HCT116 (cell line): ENCODE measurements around the gene MEG3. TPM values are rescaled to one million over a fixed set of nuclear protein-coding genes. Genes with fewer than 3 reads are reported as not detected.

Experiments
- ATAC-seq: fragments of 200-7000 bp; cut with Tn5 transposase; 2 replicates; pipeline ENCODE4 v1.9.1; 2020; ENCODE audit warnings: mild to moderate bottlenecking, moderate library complexity
- BruUV-seq: library from RNA; stranded (reverse); fragments of 400-500 nt; replicated peaks from 2 replicates; lab custom pipeline; 2021; lab: Mats Ljungman, UMichigan
- CTCF ChIA-PET: fragments of 300-600 bp; sonication (Branson Sonifier 250); formaldehyde crosslinking; loops from one replicate; lab custom pipeline; 2021; ENCODE audit warnings: antibody characterized with exemption; lab: Charles Lee
- POLR2A ChIA-PET: fragments of 300-600, 350-600 bp; sonication (Branson Sonifier 250); formaldehyde crosslinking; loops from one replicate; lab custom pipeline; 2021; ENCODE audit warnings: antibody characterized with exemption; lab: Charles Lee
- RAD21 ChIA-PET, 2 experiments: fragments of 300-600 bp; sonication (Branson Sonifier 250); formaldehyde crosslinking; loops; one replicate each; lab custom pipeline; 2023; ENCODE audit warnings: low total read pairs in 2 of 2; ENCODE audit not compliant: uncharacterized antibody in 2 of 2, unreplicated experiment in 2 of 2, low non-redundant PET in 1 of 2; lab: Charles Lee
- DNase-seq: peaks from one replicate; pipeline ENCODE4 v3.0.0-alpha.2; 2010; ENCODE audit warnings: low read depth, low spot score
- H2AFZ ChIP-seq: fragments of 200-600 bp; shearing (Covaris generic), sonication (generic); 2 replicates; pipeline ENCODE4 v1.6.1; 2017; ENCODE audit warnings: low read depth, mixed run types, mixed read lengths, antibody characterized with exemption, low read length; ENCODE audit not compliant: poor library complexity, severe bottlenecking
- H3K27ac ChIP-seq: 2 replicates; pipeline ENCODE4 v1.5.1; 2012; ENCODE audit warnings: low read depth, low read length
- H3K27me3 ChIP-seq: fragments of 200-600 bp; sonication (generic); 2 replicates; pipeline ENCODE4 v1.6.1; 2016; ENCODE audit warnings: mixed run types, low read length, mixed read lengths; ENCODE audit not compliant: insufficient read depth
- H3K36me3 ChIP-seq, 2 experiments: fragments of 200-500 bp in 1 of 2; fragments of 200-600 bp in 1 of 2; sonication (Bioruptor generic) in 1 of 2; sonication (generic) in 1 of 2; 2 replicates each; pipeline versions ENCODE4 v1.5.1 to v1.6.1; 2014 to 2016; ENCODE audit warnings: low read length in 2 of 2, inconsistent platforms in 1 of 2, mixed read lengths in 1 of 2, mixed run types in 1 of 2; ENCODE audit not compliant: insufficient read depth in 2 of 2, control insufficient read depth in 1 of 2
- H3K4me1 ChIP-seq, 2 experiments: fragments of 200-600 bp in 1 of 2; sonication (generic) in 1 of 2; 2 replicates each; pipeline versions ENCODE4 v1.5.1 to v1.6.1; 2012 to 2017; ENCODE audit warnings: low read length in 2 of 2, inconsistent platforms in 1 of 2, mild to moderate bottlenecking in 1 of 2, mixed read lengths in 1 of 2, mixed run types in 1 of 2, moderate library complexity in 1 of 2; ENCODE audit not compliant: insufficient read depth in 2 of 2, control insufficient read depth in 1 of 2
- H3K4me2 ChIP-seq: fragments of 200-600 bp; sonication (generic); 2 replicates; pipeline ENCODE4 v1.6.1; 2017; ENCODE audit warnings: mixed run types, low read length, mixed read lengths
- H3K4me3 ChIP-seq, 2 experiments: fragments of 200-600 bp in 1 of 2; sonication (generic) in 1 of 2; replicated peaks in 1 of 2; 2 replicates each; pipeline ENCODE4 v1.5.1; 2011 to 2016; ENCODE audit warnings: low read length in 2 of 2, control low read depth in 1 of 2, low read depth in 1 of 2, mild to moderate bottlenecking in 1 of 2, mixed read lengths in 1 of 2, mixed run types in 1 of 2
- H3K79me2 ChIP-seq: fragments of 200-600 bp; sonication (generic); 2 replicates; pipeline ENCODE4 v1.6.1; 2017; ENCODE audit warnings: mild to moderate bottlenecking, mixed run types, low read length, moderate library complexity, mixed read lengths; ENCODE audit not compliant: insufficient read depth
- H3K9ac ChIP-seq: fragments of 200-600 bp; sonication (generic); 2 replicates; pipeline ENCODE4 v1.6.1; 2016; ENCODE audit warnings: low read length, mixed read lengths
- H3K9me2 ChIP-seq: fragments of 200-600 bp; sonication (generic), shearing (Covaris generic); 2 replicates; pipeline ENCODE4 v1.6.1; 2017; ENCODE audit warnings: mixed run types, mild to moderate bottlenecking, moderate library complexity; ENCODE audit not compliant: insufficient read depth
- H3K9me3 ChIP-seq, 2 experiments: fragments of 200-500 bp in 1 of 2; fragments of 200-600 bp in 1 of 2; sonication (Bioruptor generic) in 1 of 2; sonication (generic) in 1 of 2; 2 replicates each; pipeline ENCODE4 v1.6.1; 2014 to 2017; ENCODE audit warnings: low read length in 2 of 2, mixed read lengths in 2 of 2, inconsistent platforms in 1 of 2, low read depth in 1 of 2, mild to moderate bottlenecking in 1 of 2, mixed run types in 1 of 2, moderate library complexity in 1 of 2; ENCODE audit not compliant: control insufficient read depth in 1 of 2, insufficient read depth in 1 of 2
- H4K20me1 ChIP-seq: fragments of 200-600 bp; sonication (generic), shearing (Covaris generic); 2 replicates; pipeline ENCODE4 v1.6.1; 2017; ENCODE audit warnings: mixed run types, mild to moderate bottlenecking, moderate library complexity; ENCODE audit not compliant: insufficient read depth
- ATF3 ChIP-seq: IDR thresholded peaks from 2 replicates; pipeline ENCODE4 v1.6.1; 2012
- CTCF ChIP-seq, 3 experiments: fragments of 200-600 bp in 1 of 3; sonication (generic) in 1 of 3; IDR thresholded peaks in 2 of 3; conservative IDR thresholded peaks in 1 of 3; 2 replicates each; pipeline ENCODE4 v1.5.1; 2012 to 2017; ENCODE audit warnings: low read depth in 2 of 3, low read length in 2 of 3, antibody characterized with exemption in 1 of 3, borderline replicate concordance in 1 of 3, control low read depth in 1 of 3, mild to moderate bottlenecking in 1 of 3, mixed read lengths in 1 of 3, mixed run types in 1 of 3, moderate library complexity in 1 of 3; ENCODE audit not compliant: insufficient read depth in 1 of 3
- ELF1 ChIP-seq: IDR thresholded peaks from 2 replicates; pipeline ENCODE4 v1.6.1; 2012; ENCODE audit warnings: low read depth, borderline replicate concordance
- EZH2phosphoT487 ChIP-seq: fragments of 200-600 bp; IDR thresholded peaks from 2 replicates; pipeline ENCODE4 v1.6.1; 2018; ENCODE audit warnings: antibody characterized with exemption, borderline replicate concordance
- POLR2A ChIP-seq: IDR thresholded peaks from 2 replicates; pipeline ENCODE4 v1.7.0; 2011; ENCODE audit warnings: borderline replicate concordance; ENCODE audit not compliant: insufficient read depth, insufficient read length; ENCODE audit errors: extremely low read depth
- TCF7L2 ChIP-seq: IDR thresholded peaks from 2 replicates; pipeline ENCODE4 v1.7.0; 2011; ENCODE audit warnings: borderline replicate concordance, inconsistent platforms; ENCODE audit not compliant: insufficient read depth, insufficient read length; ENCODE audit errors: extremely low read depth
- ZNF274 ChIP-seq: fragments of 200-500 bp; sonication (Bioruptor generic); IDR thresholded peaks from 2 replicates; pipeline ENCODE4 v1.6.1; 2014; ENCODE audit warnings: mild to moderate bottlenecking, low read depth, low read length, inconsistent platforms
- intact Hi-C: fragments of 100-400 bp; cut with micrococcal nuclease; formaldehyde crosslinking; loops from 2 replicates; pipeline ENCODE4 v1.10.0; 2022
- total RNA-seq: library from RNA; stranded (reverse); gene quantifications from one replicate; pipeline ENCODE4 v1.2.1, GENCODE V29; 2021; ENCODE audit not compliant: unreplicated experiment

Gene MEG3
- total RNA-seq, 1 experiment from 2014 or later: 2.5 TPM

- CTCF ChIA-PET: no interaction called here
- no TSS peak for BruUV-seq
- no peak overlapping the region for H3K9ac ChIP-seq
- no peaks in the 10 kb centered on the region for H3K36me3 ChIP-seq
- H3K9me3 ChIP-seq: no peaks in the 10 kb centered on the region
- H3K9me2 ChIP-seq: no peaks in the 10 kb centered on the region
- H3K79me2 ChIP-seq: no peaks in the 10 kb centered on the region
- RAD21 ChIA-PET: no interaction called here
- H3K4me3 ChIP-seq: no peak overlapping the region
- intact Hi-C loops: no loop called here
- TF ChIP-seq TCF7L2 (no peak), CTCF (IDR thresholded peaks at IDR 0.05 in 2 of 3, conservative IDR thresholded peaks at IDR 0.05 in 1 of 3; ENCODE audit: borderline replicate concordance in 1 of 3, insufficient read depth in 1 of 3, low read depth in 2 of 3, low read length in 2 of 3) (no peak), EZH2phosphoT487 (no peak), ATF3 (no peak), POLR2A (no peak), ZNF274 (no peak), ELF1 (no peak)
- TF ChIP-seq, all 23 proteins: peak for 0
- no peak overlapping the region for H3K4me2 ChIP-seq
- H2AFZ ChIP-seq: no peak overlapping the region
- no peaks in the 10 kb centered on the region for H3K4me1 ChIP-seq
- DNase-seq (no peak), ATAC-seq (no peak)
- H3K27me3 ChIP-seq: no peaks in the 10 kb centered on the region
- H3K27ac ChIP-seq: no peak overlapping the region
- POLR2A ChIA-PET: interaction anchor here (0.7 kb wide), 1 partner anchor 38 kb away, joined by 6 read pairs; no protein-coding TSS in a partner anchor
- no peaks in the 10 kb centered on the region for H4K20me1 ChIP-seq
These were observed 53.9 kb downstream of the MEG3 start for GRCh38 chr14:100879782-100880181.
